Measurements from ENCODE around the gene ODAD3. TPM values are rescaled to one million over a fixed set of nuclear protein-coding genes. Genes with fewer than 3 reads are reported as not detected.
"Not testable (repeated sequence)": the region's sequence is repeated elsewhere in the genome, so short reads cannot be mapped to it uniquely, and the experiment has no call there.

Gene ODAD3
- total RNA-seq, 1 donor from 2014 or later = not detected

GRCh38 chr19:11480715-11481533 is 46.0 kb upstream of the ODAD3 start, which contains the start of gene ELAVL3:
Gene ELAVL3 (minus strand): TSS chr19:11481046. CDS start chr19:11480608, 438 bp downstream.
- H3K27me3 ChIP-seq (ENCODE audit: control insufficient read depth, insufficient read depth, low read length) = peaks cover 15% of the 10 kb centered on the region
- no peak within 1 kb of the TSS for H3K4me3 ChIP-seq (ENCODE audit: low read depth, low read length)

GRCh38 chr19:11479898-11480714 is 45.2 kb upstream of the ODAD3 start:
- FAIRE-seq = no peak
- Histone ChIP-seq H3K36me3 (ENCODE audit: control insufficient read depth, insufficient read depth, low read length) (no peaks in the 10 kb centered on the region), H3K4me3 (ENCODE audit: low read depth, low read length) (no peak overlapping the region), H3K27me3 (ENCODE audit: control insufficient read depth, insufficient read depth, low read length) (peaks cover 15% of the 10 kb centered on the region)
- TF ChIP-seq, protein P1, sequence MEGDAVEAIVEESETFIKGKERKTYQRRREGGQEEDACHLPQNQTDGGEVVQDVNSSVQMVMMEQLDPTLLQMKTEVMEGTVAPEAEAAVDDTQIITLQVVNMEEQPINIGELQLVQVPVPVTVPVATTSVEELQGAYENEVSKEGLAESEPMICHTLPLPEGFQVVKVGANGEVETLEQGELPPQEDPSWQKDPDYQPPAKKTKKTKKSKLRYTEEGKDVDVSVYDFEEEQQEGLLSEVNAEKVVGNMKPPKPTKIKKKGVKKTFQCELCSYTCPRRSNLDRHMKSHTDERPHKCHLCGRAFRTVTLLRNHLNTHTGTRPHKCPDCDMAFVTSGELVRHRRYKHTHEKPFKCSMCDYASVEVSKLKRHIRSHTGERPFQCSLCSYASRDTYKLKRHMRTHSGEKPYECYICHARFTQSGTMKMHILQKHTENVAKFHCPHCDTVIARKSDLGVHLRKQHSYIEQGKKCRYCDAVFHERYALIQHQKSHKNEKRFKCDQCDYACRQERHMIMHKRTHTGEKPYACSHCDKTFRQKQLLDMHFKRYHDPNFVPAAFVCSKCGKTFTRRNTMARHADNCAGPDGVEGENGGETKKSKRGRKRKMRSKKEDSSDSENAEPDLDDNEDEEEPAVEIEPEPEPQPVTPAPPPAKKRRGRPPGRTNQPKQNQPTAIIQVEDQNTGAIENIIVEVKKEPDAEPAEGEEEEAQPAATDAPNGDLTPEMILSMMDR (IDR thresholded peaks at IDR 0.05; ENCODE audit: insufficient read depth, low read length, severe bottlenecking) = no peak
- no peak for DNase-seq (ENCODE audit: low read depth)

More at GRCh38 chr19:11480715-11481533, 46.0 kb upstream of the ODAD3 start, which contains the start of gene ELAVL3:
- DNase-seq (ENCODE audit: low read depth) = no peak
- FAIRE-seq = no peak
- H3K36me3 ChIP-seq (ENCODE audit: control insufficient read depth, insufficient read depth, low read length) = no peaks in the 10 kb centered on the region
- TF ChIP-seq, protein P1 (IDR thresholded peaks at IDR 0.05; ENCODE audit: insufficient read depth, low read length, severe bottlenecking) = no peak

DNA sequence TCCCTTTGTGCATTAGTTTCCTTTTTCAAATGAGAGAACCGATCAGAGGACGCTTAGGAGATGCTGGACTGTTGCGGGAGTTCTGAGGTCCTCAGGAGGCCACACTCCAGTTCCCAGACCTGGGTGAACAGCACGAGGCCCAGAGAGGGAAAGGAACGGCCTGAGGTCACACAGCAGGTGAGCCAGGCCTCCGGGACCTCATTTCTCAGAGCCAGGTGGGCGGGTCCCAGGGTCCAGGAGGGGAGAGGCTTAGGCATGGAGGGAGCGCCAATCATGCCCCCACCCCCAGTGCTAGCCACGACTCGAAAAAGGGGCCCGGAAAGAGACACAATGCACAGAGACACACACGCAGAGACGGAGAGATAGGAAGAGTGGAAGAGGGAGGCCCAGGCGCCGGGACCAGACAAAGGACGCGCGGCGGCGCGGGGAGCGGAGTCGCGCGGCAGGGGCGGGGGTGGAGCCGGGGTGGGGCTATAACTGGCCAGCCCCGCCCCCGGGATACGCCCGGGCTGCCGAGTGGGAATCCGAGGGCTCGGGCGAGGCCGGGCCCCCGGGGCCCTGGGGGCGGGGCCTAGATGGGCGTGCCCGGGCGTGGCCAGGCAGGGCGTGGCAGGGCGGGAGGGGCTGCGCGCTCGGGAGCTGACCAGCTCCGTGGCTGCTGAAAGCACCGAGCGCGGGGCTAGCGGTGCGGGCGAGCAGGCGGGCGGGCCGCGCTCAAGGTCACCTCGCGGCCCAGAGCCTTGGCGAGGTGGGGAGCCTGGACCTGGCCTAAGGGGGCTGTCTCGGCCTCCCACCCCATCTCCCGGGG is 44.4 kb upstream of the ODAD3 start:
- Histone ChIP-seq H3K27me3 (ENCODE audit: control insufficient read depth, insufficient read depth, low read length) (peaks cover 15% of the 10 kb centered on the region), H3K4me3 (ENCODE audit: low read depth, low read length) (no peak overlapping the region), H3K36me3 (ENCODE audit: control insufficient read depth, insufficient read depth, low read length) (no peaks in the 10 kb centered on the region)
- DNase-seq (ENCODE audit: low read depth) (no peak), FAIRE-seq (no peak)
- TF ChIP-seq, protein P1 (IDR thresholded peaks at IDR 0.05; ENCODE audit: insufficient read depth, low read length, severe bottlenecking) = no peak

DNA sequence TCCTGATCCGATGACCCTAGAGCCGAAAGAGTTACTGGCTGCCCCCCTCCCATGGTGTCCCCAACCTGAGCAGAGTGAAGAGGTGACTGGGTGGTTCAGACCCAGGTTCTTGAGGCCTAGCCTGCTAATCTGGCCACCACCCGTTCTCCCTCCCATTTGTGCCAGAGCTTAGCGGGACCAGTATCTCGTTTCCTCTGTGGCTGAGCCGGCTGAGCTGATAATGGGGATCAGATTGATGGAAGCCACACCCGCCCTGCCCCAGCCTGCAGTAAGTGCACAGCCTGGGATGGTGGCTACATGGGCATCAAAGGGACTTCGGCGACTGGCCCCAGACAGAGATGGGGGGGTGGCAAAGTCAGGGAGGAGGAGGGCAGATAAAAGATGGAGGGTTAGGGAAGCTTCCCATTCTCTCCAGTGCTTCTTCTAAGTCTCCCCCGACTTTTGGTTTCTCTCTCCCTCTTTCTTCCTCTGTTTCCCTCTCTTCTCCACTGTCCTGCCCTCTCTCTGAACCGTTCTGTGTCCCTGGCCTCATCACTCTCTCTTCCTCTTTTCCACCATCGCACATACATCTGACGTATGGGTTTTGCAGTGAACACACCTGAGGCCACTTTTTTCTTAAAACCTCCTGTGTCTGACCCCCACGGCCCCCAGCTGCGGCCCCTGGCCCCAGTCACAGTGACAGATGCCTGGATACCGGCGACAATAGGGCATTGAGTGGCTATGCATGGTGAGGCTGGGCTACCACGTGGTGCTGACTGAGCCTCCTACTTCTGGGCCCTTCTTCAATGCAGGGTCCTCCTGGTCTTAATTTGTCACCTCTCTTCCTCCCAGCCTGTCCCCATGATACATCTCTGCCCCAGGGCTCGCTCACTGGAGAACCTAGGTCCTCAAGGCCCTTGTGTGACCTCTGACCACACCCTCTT is 43.5 kb upstream of the ODAD3 start:
- Histone ChIP-seq H3K27me3 (ENCODE audit: control insufficient read depth, insufficient read depth, low read length) (peaks cover 15% of the 10 kb centered on the region), H3K4me3 (ENCODE audit: low read depth, low read length) (no peak overlapping the region), H3K36me3 (ENCODE audit: control insufficient read depth, insufficient read depth, low read length) (no peaks in the 10 kb centered on the region)
- FAIRE-seq (no peak), DNase-seq (ENCODE audit: low read depth) (no peak)
- TF ChIP-seq, protein P1 (IDR thresholded peaks at IDR 0.05; ENCODE audit: insufficient read depth, low read length, severe bottlenecking) = no peak

GRCh38 chr19:11475861-11476260 is 40.9 kb upstream of the ODAD3 start:
- TF ChIP-seq, protein P1 (IDR thresholded peaks at IDR 0.05; ENCODE audit: insufficient read depth, low read length, severe bottlenecking) = no peak

GRCh38 chr19:11475343-11475742 is 40.4 kb upstream of the ODAD3 start:
- H3K27me3 ChIP-seq (ENCODE audit: control insufficient read depth, insufficient read depth, low read length); FAIRE-seq; H3K36me3 ChIP-seq (ENCODE audit: control insufficient read depth, insufficient read depth, low read length); H3K4me3 ChIP-seq (ENCODE audit: low read depth, low read length): not testable (repeated sequence)
- DNase-seq (ENCODE audit: low read depth) = peak; percentile 6

More at GRCh38 chr19:11475861-11476260, 40.9 kb upstream of the ODAD3 start:
- FAIRE-seq (no peak), DNase-seq (ENCODE audit: low read depth) (no peak)
- no peak overlapping the region for H3K4me3 ChIP-seq (ENCODE audit: low read depth, low read length)
- no peaks in the 10 kb centered on the region for H3K36me3 ChIP-seq (ENCODE audit: control insufficient read depth, insufficient read depth, low read length)
- peaks cover 3% of the 10 kb centered on the region for H3K27me3 ChIP-seq (ENCODE audit: control insufficient read depth, insufficient read depth, low read length)
